ENCODE measurements around the gene DSCAML1.
A peak's percentile ranks its signal among the peaks of the same experiment; 100 is the strongest.

Gene DSCAML1

DNA sequence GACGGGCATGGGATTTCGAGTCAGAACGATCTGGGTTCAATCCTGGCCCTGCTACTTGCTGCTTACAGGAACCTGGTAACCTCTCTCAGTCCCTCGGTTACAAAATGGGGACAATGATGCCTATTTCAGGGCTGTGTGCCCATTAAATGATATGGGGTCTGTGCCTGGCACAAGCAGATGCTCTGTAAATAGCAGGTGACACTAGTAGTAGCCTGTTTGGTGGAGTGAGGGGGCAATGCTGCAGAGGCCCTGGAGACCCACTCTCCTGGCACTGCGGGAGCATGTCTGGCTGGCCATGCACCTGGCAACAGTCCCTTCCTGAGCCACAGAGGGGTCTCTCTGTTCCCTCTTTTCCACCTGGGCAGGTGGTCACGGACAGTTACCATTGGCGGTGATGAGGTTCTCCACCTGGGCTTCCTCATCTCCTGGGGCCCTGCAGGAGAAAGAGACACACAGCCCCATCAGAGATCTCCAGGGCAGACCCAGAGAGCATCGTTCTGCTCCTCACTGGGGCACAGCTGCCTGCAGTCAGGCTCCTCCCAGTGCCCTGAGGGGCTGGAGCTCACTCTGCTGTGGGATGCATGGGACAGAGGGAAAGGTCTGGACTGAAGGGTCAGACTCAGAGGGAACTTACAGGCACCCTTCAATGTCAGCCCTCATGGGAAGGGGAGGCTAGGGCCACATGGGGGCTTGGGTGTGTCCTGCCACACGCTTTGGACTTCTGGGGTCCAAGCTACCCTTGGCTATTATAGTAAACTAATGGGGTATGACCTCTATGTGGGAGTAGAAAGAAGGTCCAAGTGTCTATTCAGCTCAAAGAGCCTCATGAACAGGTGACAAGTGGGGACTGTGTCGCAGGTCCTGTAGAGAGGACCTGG is 43.2 kb upstream of the DSCAML1 start:
- Mint-ChIP-seq H3K36me3 (ENCODE audit: low read depth) (no peaks in the 10 kb centered on the region), H3K27me3 (ENCODE audit: low read depth, poor library complexity) (peaks cover 26% of the 10 kb centered on the region), H3K9me3 (no peaks in the 10 kb centered on the region), H3K27ac (no peak overlapping the region), H3K4me3 (no peak overlapping the region), H3K4me1 (peaks cover 30% of the 10 kb centered on the region)
- TF ChIP-seq, protein P1, sequence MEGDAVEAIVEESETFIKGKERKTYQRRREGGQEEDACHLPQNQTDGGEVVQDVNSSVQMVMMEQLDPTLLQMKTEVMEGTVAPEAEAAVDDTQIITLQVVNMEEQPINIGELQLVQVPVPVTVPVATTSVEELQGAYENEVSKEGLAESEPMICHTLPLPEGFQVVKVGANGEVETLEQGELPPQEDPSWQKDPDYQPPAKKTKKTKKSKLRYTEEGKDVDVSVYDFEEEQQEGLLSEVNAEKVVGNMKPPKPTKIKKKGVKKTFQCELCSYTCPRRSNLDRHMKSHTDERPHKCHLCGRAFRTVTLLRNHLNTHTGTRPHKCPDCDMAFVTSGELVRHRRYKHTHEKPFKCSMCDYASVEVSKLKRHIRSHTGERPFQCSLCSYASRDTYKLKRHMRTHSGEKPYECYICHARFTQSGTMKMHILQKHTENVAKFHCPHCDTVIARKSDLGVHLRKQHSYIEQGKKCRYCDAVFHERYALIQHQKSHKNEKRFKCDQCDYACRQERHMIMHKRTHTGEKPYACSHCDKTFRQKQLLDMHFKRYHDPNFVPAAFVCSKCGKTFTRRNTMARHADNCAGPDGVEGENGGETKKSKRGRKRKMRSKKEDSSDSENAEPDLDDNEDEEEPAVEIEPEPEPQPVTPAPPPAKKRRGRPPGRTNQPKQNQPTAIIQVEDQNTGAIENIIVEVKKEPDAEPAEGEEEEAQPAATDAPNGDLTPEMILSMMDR (IDR thresholded peaks at IDR 0.05) = no peak
- no peak for DNase-seq

DNA sequence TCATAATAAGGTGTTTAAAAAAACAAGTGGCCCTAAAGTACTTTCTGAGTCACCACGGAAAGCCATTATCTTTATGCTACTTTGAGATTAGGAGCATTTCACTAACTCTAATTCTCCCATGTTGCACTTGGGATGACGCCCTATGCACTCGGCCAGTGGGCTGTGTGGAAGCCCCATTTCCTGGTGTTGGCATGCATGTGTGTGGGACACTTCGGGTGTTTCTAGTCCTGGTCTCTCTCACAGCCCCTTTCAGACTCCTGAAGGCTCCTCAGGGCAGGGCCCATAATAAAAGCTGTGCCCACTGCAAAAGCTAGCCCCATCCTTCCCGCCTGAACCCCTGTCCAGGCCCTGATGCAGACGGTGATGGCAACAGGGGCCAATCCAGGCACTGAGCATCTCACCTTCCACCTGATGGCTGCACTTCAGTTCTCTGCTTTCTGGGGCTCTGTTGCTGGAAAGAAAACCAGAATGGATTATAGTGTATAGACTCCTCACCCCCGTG is 42.4 kb upstream of the DSCAML1 start:
- DNase-seq = no peak
- H3K4me3 Mint-ChIP-seq = no peak overlapping the region

DNA sequence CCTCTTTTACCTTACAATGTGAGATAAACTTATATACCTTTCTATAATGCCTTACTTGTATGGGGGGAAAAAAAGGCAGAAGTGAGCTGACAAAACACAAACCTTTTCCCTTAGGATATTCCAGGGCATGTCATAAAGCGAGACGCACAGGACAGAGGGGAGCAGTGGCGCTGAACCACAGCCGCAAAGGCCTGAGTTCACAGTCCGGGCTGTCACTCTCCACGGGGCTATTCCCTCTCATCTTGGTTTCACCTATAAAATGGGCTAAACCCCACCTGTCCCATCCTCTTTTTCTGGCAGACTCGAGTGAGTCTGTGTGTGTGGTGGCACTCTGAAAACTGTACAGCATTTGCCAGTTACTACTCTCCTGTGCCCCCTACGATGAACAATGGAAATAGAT is 41.9 kb upstream of the DSCAML1 start:
- TF ChIP-seq, protein P1 (IDR thresholded peaks at IDR 0.05) = no peak
- Mint-ChIP-seq H3K27ac (no peak overlapping the region), H3K9me3 (no peaks in the 10 kb centered on the region), H3K4me3 (no peak overlapping the region), H3K27me3 (ENCODE audit: low read depth, poor library complexity) (peaks cover 23% of the 10 kb centered on the region), H3K4me1 (peaks cover 31% of the 10 kb centered on the region), H3K36me3 (ENCODE audit: low read depth) (no peaks in the 10 kb centered on the region)
- no peak for DNase-seq

More for the DNA sequence above, 42.4 kb upstream of the DSCAML1 start:
- TF ChIP-seq, protein P1 (IDR thresholded peaks at IDR 0.05) = no peak
- H3K36me3 Mint-ChIP-seq (ENCODE audit: low read depth) = no peaks in the 10 kb centered on the region
- H3K27me3 Mint-ChIP-seq (ENCODE audit: low read depth, poor library complexity) = peaks cover 24% of the 10 kb centered on the region
- no peaks in the 10 kb centered on the region for H3K9me3 Mint-ChIP-seq
- no peak overlapping the region for H3K27ac Mint-ChIP-seq
- peaks cover 30% of the 10 kb centered on the region for H3K4me1 Mint-ChIP-seq

DNA sequence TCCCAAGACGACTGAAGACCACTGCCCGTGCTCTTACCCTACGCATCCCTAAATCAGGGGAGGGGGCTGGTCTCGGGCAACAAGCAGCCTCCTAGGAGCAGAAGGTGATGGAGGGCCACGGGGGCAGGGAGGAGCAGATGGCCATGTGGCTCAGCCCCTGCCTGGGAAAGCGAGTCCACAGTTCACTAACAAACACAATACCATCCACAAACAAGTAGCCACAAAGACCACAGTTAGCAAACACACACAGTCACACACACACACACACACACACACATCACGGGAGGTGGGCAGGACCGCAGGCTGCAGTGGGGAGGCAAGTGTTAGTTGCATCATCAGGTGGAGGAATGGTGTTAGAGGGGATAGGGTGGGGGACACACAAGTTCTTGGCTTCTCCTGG is 40.8 kb upstream of the DSCAML1 start:
- TF ChIP-seq, protein P1 (IDR thresholded peaks at IDR 0.05) = no peak
- DNase-seq = no peak
- Mint-ChIP-seq H3K36me3 (ENCODE audit: low read depth) (no peaks in the 10 kb centered on the region), H3K4me3 (no peak overlapping the region), H3K4me1 (peaks cover 42% of the 10 kb centered on the region), H3K27ac (peak overlapping the region; percentile 55), H3K27me3 (ENCODE audit: low read depth, poor library complexity) (peaks cover 21% of the 10 kb centered on the region), H3K9me3 (no peaks in the 10 kb centered on the region)

DNA sequence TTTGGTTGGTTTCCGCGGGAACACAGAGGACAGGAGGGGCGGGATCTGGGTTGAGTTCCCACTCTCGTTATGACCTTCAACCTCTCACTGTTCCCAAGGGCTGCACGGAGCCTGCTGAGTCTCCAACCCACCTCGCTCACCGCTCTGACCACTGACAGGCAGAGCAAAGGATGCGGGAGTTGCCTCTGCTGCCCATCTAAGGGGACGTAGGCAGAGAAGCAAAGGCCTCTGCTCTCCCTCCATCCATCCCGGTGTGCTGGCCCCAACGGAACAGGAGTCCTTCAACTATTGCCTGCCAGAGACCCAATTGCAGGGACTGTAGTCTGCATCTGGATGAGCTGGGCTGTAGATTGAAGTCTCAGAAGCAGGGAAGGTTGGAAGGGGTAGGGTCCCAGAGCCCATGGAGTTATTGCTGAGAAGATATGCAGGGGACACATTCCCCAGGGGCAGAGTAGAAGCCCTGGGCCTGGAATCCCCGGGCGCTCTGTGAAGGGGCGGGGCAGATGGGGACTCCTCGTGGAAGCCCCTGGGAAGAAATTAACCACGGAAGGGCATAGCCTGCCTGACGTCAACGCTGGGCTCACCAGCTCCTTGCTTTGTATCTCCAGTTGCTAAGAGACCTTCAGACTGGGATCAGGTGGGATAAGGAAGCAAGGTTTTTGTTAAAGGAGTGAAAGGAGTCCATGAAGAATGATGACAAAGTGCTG is 40.2 kb upstream of the DSCAML1 start:
- Mint-ChIP-seq H3K4me3 (no peak overlapping the region), H3K27ac (no peak overlapping the region), H3K9me3 (no peaks in the 10 kb centered on the region), H3K27me3 (ENCODE audit: low read depth, poor library complexity) (peaks cover 26% of the 10 kb centered on the region), H3K4me1 (peaks cover 44% of the 10 kb centered on the region), H3K36me3 (ENCODE audit: low read depth) (no peaks in the 10 kb centered on the region)
- DNase-seq = no peak
- TF ChIP-seq, protein P1 (IDR thresholded peaks at IDR 0.05) = no peak
